ENCODE measurements around the gene NTN5.

The NTN5 gene

DNA sequence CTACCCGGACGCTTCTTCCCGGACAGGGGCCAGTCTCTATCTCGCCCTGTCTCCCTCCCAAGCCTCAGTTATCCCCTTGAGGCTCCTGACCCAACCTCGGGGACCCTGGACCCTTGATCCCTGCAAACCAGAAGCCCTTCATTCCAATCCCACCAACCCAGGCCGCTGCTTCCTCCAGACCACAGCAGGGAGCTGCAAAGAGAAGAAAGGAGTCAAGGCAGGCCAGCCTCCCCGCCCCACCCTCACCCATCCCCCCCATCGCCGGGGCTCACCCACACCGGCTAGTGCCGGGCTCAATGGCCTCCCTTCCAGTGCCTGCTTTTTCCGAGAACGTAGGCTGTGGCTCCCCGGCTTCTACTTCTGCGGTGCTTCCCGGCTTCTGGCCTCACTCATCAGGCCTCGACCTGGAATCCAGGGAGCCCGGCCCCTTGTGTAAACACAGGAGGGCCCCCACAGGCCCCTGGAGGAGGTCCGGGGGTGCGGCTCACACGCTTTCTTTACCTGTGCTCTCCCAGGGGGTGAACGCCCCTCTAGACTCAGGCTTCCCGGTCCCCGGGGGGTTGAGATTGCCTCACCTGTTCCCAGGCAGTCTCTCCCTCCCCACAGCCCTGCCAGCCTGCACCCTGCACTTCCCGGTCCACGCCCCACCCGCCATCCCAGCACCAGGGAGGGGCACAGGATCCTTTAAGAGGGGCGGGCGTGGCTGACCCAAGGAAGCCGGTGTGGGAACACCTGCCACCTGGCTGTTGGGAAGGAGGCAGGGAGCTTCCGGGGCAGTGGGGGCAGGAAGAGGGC lies 58.2 kb downstream of the NTN5 start, which contains the start of gene FAM83E:
FAM83E (minus strand) TSS at position 641 of the 795 bp plus-strand sequence. CDS start 1,704 bp downstream, outside the sequence.
- DNase-seq (ENCODE audit: low read depth, low spot score): no peak

DNA sequence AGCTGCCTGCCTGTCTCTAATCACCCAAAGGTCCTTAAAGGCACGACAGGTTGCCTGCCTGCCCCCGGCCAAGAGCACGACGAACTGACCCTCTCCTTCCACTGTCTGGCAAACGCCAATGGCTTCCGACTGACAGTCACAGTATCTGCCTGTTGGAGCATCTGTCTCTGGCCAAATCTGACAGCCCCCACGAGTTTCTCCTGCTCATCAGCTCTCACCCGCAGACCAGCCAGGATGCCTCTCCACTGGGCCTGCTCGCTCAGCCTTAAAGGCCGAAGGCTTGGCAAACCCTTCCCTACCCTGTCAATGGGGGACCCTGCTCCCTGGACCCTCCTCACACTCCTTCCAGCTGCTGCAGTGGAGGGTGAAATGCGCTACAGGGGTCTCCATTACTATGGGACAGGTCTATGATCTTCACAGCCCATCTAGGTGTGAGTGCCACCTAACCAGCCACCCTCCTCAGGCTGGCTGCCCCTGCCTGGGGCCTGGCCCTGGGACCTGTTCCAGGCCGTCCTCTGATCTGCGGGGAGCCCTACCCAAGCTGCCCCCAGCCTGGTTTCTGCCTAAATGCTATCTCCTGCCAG lies 58.9 kb downstream of the NTN5 start:
- DNase-seq (ENCODE audit: low read depth, low spot score): no peak

DNA sequence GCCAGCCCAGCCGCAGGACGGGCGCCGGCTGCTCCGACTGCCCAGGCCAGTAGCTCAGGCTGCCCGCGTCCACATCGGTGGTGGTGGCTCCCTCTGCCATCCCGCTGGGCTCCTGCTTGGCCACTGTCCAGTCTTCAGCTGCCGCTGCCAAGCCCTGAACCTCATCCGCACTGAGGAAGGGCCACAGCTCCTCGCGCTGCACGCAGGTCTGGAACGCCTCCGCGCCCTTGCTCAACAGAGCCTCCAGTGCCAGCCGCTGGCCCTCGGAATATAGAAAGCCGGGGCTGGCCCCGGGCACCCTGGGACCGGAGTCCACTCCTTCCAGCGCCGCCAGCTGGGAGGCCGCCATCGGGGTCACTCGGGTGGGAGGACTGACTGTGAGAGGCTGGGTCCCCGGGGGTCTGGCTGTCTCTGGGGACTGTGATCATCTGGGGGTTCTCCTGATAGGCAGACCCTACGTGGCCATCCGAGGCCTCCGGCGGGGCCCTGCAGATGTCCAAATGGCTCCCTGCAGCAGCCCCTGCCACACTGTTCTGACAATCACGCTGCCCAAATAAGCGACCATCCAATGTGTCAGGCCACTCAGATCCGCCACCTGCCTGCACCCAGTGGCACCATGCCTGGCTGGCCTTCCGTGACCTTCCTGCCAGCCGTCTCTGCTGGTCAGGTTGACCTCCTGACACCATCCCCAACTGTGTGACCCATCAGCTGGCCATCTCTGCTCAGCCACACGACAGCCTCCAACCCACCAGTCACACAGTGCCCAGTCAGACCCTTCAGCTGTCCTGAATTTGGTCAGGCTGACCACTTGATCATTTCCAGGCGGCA lies 59.6 kb downstream of the NTN5 start:
- DNase-seq (ENCODE audit: low read depth, low spot score): no peak

- no peak for DNase-seq (ENCODE audit: low read depth, low spot score)
Observed at GRCh38 chr19:48611872-48612271, 60.9 kb downstream of the NTN5 start.
